ENCODE measurements around the gene LAMC3.

DNA sequence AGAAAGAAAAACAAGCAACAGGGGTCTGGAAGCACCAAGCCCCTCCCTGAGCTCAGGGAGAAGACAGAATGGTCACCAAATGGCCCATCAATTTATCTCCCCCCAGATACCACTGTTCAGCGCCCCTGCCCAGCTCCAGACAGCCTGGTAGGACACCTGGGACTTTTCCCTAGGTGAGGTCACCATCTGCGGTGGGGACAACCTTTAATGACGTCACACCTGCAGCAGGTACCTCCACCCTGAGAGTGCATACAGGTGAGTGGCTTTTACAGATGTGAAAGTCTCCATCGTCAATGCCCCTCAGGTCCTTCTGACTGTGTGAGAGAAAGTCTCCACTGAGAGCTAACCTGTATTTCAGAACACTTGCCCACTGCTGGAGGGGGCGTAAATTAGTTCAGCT is 34.3 kb upstream of the LAMC3 start:
- TF ChIP-seq, protein P1, sequence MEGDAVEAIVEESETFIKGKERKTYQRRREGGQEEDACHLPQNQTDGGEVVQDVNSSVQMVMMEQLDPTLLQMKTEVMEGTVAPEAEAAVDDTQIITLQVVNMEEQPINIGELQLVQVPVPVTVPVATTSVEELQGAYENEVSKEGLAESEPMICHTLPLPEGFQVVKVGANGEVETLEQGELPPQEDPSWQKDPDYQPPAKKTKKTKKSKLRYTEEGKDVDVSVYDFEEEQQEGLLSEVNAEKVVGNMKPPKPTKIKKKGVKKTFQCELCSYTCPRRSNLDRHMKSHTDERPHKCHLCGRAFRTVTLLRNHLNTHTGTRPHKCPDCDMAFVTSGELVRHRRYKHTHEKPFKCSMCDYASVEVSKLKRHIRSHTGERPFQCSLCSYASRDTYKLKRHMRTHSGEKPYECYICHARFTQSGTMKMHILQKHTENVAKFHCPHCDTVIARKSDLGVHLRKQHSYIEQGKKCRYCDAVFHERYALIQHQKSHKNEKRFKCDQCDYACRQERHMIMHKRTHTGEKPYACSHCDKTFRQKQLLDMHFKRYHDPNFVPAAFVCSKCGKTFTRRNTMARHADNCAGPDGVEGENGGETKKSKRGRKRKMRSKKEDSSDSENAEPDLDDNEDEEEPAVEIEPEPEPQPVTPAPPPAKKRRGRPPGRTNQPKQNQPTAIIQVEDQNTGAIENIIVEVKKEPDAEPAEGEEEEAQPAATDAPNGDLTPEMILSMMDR (IDR thresholded peaks at IDR 0.05): no peak
- TF ChIP-seq POLR2A (IDR thresholded peaks at IDR 0.05): no peak
- TF ChIP-seq POLR2AphosphoS5 (IDR thresholded peaks at IDR 0.05): no peak
- no peak for TF ChIP-seq EP300 (IDR thresholded peaks at IDR 0.05)

Data from stomach (tissue), 4 donors.